HL-60 (cell line): ENCODE results near the gene CDHR4.

Experiments used
- CTCF ChIP-seq: IDR thresholded peaks from one replicate; pipeline ENCODE4 v1.5.1; 2011; ENCODE audit warnings: low read length, control low read depth, inconsistent platforms; ENCODE audit not compliant: insufficient read depth
- GABPA ChIP-seq: IDR thresholded peaks from 2 replicates; pipeline ENCODE4 v1.6.1; 2012; ENCODE audit warnings: low read depth
- POLR2AphosphoS5 ChIP-seq: IDR thresholded peaks from 2 replicates; pipeline ENCODE4 v1.6.1; 2012; ENCODE audit warnings: low read depth
- REST ChIP-seq: IDR thresholded peaks from 2 replicates; pipeline ENCODE4 v1.6.1; 2012; ENCODE audit warnings: low read depth; ENCODE audit not compliant: insufficient replicate concordance
- SPI1 ChIP-seq: IDR thresholded peaks from 2 replicates; pipeline ENCODE4 v1.6.1; 2012; ENCODE audit warnings: low read depth, mild to moderate bottlenecking, borderline replicate concordance

- TF ChIP-seq CTCF: no peak
- TF ChIP-seq POLR2AphosphoS5: no peak
- no peak for TF ChIP-seq GABPA
- TF ChIP-seq REST: no peak
- TF ChIP-seq SPI1: no peak
Measured at GRCh38 chr3:49787536-49787935, 12.1 kb downstream of the CDHR4 start.
